H9 (cell line): ENCODE measurements around the gene AKIRIN1. TPM values are rescaled to one million over a fixed set of nuclear protein-coding genes. Genes with fewer than 3 reads are reported as not detected.
A peak's percentile ranks its signal among the peaks of the same experiment; 100 is the strongest.
"Not testable (repeated sequence)": the region's sequence is repeated elsewhere in the genome, so short reads cannot be mapped to it uniquely, and the experiment has no call there.

Source experiments
- DNase-seq: peaks from one replicate; pipeline ENCODE4 v3.0.0-alpha.2; 2017
- H2AFZ ChIP-seq: one replicate; pipeline ENCODE4 v1.6.1; 2013; ENCODE audit warnings: mild to moderate bottlenecking, low read length, control low read depth, moderate library complexity
- H2AK5ac ChIP-seq: 2 replicates; pipeline ENCODE4 v1.6.1; 2013; ENCODE audit warnings: low read length, control low read depth, mixed read lengths; ENCODE audit not compliant: insufficient read length
- H2BK120ac ChIP-seq: one replicate; pipeline ENCODE4 v1.6.1; 2013; ENCODE audit warnings: low read depth, mild to moderate bottlenecking, low read length, control low read depth, inconsistent platforms; ENCODE audit not compliant: poor library complexity, severe bottlenecking
- H2BK12ac ChIP-seq: 2 replicates; pipeline ENCODE4 v1.6.1; 2013; ENCODE audit warnings: low read length, control low read depth, mixed read lengths, low read depth; ENCODE audit not compliant: insufficient read length
- H2BK15ac ChIP-seq: 2 replicates; pipeline ENCODE4 v1.6.1; 2013; ENCODE audit warnings: low read depth, low read length, control low read depth
- H2BK20ac ChIP-seq: one replicate; pipeline ENCODE4 v1.6.1; 2013; ENCODE audit warnings: low read depth, mild to moderate bottlenecking, low read length, control low read depth, inconsistent platforms; ENCODE audit not compliant: poor library complexity, severe bottlenecking
- H2BK5ac ChIP-seq: 2 replicates; pipeline ENCODE4 v1.6.1; 2013; ENCODE audit warnings: low read length, control low read depth, mixed read lengths; ENCODE audit not compliant: insufficient read length
- H3K14ac ChIP-seq: 2 replicates; pipeline ENCODE4 v1.6.1; 2013; ENCODE audit warnings: low read length, control low read depth; ENCODE audit not compliant: insufficient read depth
- H3K18ac ChIP-seq: 2 replicates; pipeline ENCODE4 v1.6.1; 2013; ENCODE audit warnings: low read depth, mild to moderate bottlenecking, mixed read lengths, low read length, control low read depth; ENCODE audit not compliant: insufficient read length
- H3K23ac ChIP-seq: 2 replicates; pipeline ENCODE4 v1.6.1; 2013; ENCODE audit warnings: low read length, control low read depth, mixed read lengths, low read depth; ENCODE audit not compliant: insufficient read length
- H3K23me2 ChIP-seq: 2 replicates; pipeline ENCODE4 v1.6.1; 2013; ENCODE audit warnings: low read depth, mild to moderate bottlenecking, mixed read lengths, low read length, control low read depth; ENCODE audit not compliant: insufficient read length, poor library complexity, severe bottlenecking
- H3K27ac ChIP-seq: 2 replicates; pipeline ENCODE4 v1.5.1; 2013; ENCODE audit warnings: low read length, control low read depth, mixed read lengths, low read depth; ENCODE audit not compliant: insufficient read length
- H3K27me3 ChIP-seq: 2 replicates; pipeline ENCODE4 v1.6.1; 2013; ENCODE audit warnings: low read length, control low read depth, inconsistent platforms; ENCODE audit not compliant: insufficient read depth
- H3K4ac ChIP-seq: 2 replicates; pipeline ENCODE4 v1.6.1; 2013; ENCODE audit warnings: low read depth, mild to moderate bottlenecking, control low read depth, inconsistent platforms, low read length, moderate library complexity
- H3K4me1 ChIP-seq: 2 replicates; pipeline ENCODE4 v1.6.1; 2013; ENCODE audit warnings: low read length, control low read depth, inconsistent platforms; ENCODE audit not compliant: insufficient read depth
- H3K4me2 ChIP-seq: 2 replicates; pipeline ENCODE4 v1.6.1; 2013; ENCODE audit warnings: low read length, control low read depth, mixed read lengths; ENCODE audit not compliant: insufficient read length, insufficient read depth
- H3K56ac ChIP-seq: 2 replicates; pipeline ENCODE4 v1.6.1; 2013; ENCODE audit warnings: low read depth, mild to moderate bottlenecking, mixed read lengths, low read length, control low read depth; ENCODE audit not compliant: insufficient read length
- H3K79me1 ChIP-seq: 2 replicates; pipeline ENCODE4 v1.6.1; 2013; ENCODE audit warnings: low read depth, mild to moderate bottlenecking, moderate library complexity, low read length, control low read depth, inconsistent platforms; ENCODE audit not compliant: insufficient read depth, poor library complexity, severe bottlenecking
- H3K79me2 ChIP-seq: 2 replicates; pipeline ENCODE4 v1.6.1; 2013; ENCODE audit warnings: low read length, control low read depth, inconsistent platforms; ENCODE audit not compliant: insufficient read depth
- H3K9ac ChIP-seq: 2 replicates; pipeline ENCODE4 v1.6.1; 2013; ENCODE audit warnings: low read length, control low read depth, mixed read lengths; ENCODE audit not compliant: insufficient read length; ENCODE audit errors: extremely low read depth
- H3K9me3 ChIP-seq: one replicate; pipeline ENCODE4 v1.6.1; 2013; ENCODE audit warnings: low read depth, low read length, inconsistent platforms; ENCODE audit not compliant: control insufficient read depth
- H3T11ph ChIP-seq: one replicate; pipeline ENCODE4 v1.6.1; 2013; ENCODE audit warnings: mild to moderate bottlenecking, low read length, control low read depth, inconsistent platforms
- H4K20me1 ChIP-seq: one replicate; pipeline ENCODE4 v1.6.1; 2013; ENCODE audit not compliant: control insufficient read depth, insufficient read length, insufficient read depth
- H4K5ac ChIP-seq: 2 replicates; pipeline ENCODE4 v1.6.1; 2013; ENCODE audit warnings: low read depth, mild to moderate bottlenecking, mixed read lengths, low read length, control low read depth; ENCODE audit not compliant: insufficient read length
- H4K8ac ChIP-seq: replicated peaks from 2 replicates; pipeline ENCODE4 v1.6.1; 2013; ENCODE audit warnings: low read length, control low read depth, mixed read lengths, low read depth; ENCODE audit not compliant: insufficient read length
- H4K91ac ChIP-seq: 2 replicates; pipeline ENCODE4 v1.6.1; 2013; ENCODE audit warnings: low read depth, mild to moderate bottlenecking, moderate library complexity, mixed read lengths, low read length, control low read depth; ENCODE audit not compliant: insufficient read length
- H3K27ac Mint-ChIP-seq, 3 experiments: 2 replicates in 2 of 3; 3 replicates in 1 of 3; pipeline ENCODE4 v1.8.0; 2020 to 2021; ENCODE audit warnings: mixed read lengths in 3 of 3, mild to moderate bottlenecking in 1 of 3, moderate library complexity in 1 of 3
- H3K27me3 Mint-ChIP-seq: 2 replicates; pipeline ENCODE4 v1.8.0; 2021; ENCODE audit warnings: low read depth, mild to moderate bottlenecking, moderate library complexity, mixed read lengths
- H3K36me3 Mint-ChIP-seq, 3 experiments: 2 replicates in 2 of 3; 3 replicates in 1 of 3; pipeline ENCODE4 v1.8.0; 2020 to 2021; ENCODE audit warnings: low read depth in 3 of 3, mixed read lengths in 3 of 3; ENCODE audit not compliant: insufficient read depth in 1 of 3
- H3K4me1 Mint-ChIP-seq, 2 experiments: 2 replicates each; pipeline ENCODE4 v1.8.0; 2020; ENCODE audit warnings: mixed read lengths in 2 of 2
- H3K4me3 Mint-ChIP-seq, 2 experiments: 2 replicates in 1 of 2; 3 replicates in 1 of 2; pipeline ENCODE4 v1.8.0; 2020 to 2021; ENCODE audit warnings: mild to moderate bottlenecking in 2 of 2, mixed read lengths in 2 of 2, moderate library complexity in 1 of 2
- H3K9me3 Mint-ChIP-seq, 2 experiments: 2 replicates in 1 of 2; 3 replicates in 1 of 2; pipeline ENCODE4 v1.8.0; 2020; ENCODE audit warnings: mild to moderate bottlenecking in 2 of 2, mixed read lengths in 2 of 2, moderate library complexity in 1 of 2
- WGBS: extraction: QIAGEN DNeasy Blood & Tissue Kit; methylation state at CpG from one replicate; pipeline ENCODE4 v1.1.7; 2013; ENCODE audit warnings: missing lambda C conversion rate, low lambda C conversion rate, mixed read lengths; ENCODE audit not compliant: insufficient read length; ENCODE audit errors: extremely low coverage; 5-methylcytosine and 5-hydroxymethylcytosine counted together
- total RNA-seq: library from RNA; stranded (reverse); gene quantifications from 2 replicates; pipeline ENCODE4 v1.2.1, GENCODE V29; 2021
- TF ChIP-seq, protein P1 (sequence below): fragments of 200-600 bp; sonication (generic); conservative IDR thresholded peaks from 3 replicates; pipeline ENCODE4 v1.8.0; 2021; ENCODE audit warnings: antibody characterized with exemption, mild to moderate bottlenecking

AKIRIN1 gene
- total RNA-seq, 1 experiment from 2014 or later: 237 TPM

DNA sequence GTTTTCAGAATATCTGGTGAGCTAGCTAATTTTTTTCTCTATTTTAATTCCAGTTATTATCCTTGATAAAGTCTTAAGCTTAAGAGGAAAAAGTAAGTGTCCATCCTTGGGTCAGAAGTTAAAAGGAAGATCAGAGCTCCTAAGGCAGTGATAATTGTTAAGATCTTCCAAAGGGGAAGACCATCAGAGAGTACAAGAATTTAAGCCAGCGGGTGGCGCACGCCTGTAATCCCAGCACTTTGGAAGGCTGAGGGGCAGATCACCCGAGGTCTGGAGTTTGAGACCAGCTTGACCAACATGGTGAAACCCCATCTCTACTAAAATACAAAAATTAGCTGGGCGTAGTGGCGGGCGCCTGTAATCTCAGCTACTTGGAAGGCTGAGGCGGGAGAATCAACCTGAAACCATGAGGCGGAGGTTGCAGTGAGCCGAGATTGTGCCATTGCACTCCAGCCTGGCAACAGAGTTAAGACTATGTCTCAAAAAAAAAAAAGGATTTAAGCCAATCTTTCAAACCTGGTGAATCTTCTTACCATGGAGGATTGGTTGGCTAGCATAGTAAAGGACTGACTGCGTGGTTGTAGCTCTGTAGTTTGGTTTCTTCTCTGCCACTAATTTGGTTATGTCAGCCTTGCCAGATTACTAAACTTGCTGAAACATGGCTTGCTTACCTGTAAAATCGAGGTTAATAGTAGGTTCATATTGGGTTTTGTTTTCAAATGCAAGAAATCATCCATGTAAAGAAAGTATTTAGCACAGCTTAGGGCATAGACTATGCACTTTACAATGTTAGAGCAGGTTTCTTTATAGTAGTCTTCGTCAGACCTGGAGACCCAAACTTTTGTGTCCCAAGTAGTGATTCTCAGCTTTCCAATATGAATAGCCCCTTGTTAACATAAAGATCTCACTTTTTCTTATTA, 15.9 kb downstream of the AKIRIN1 start:
- Mint-ChIP-seq H3K27me3 (no peaks in the 10 kb centered on the region), H3K4me1 (peaks cover 17 to 23% of the 10 kb centered on the region in 2 experiments), H3K9me3 (no peaks in the 10 kb centered on the region), H3K27ac (peak overlapping the region in 2 of 3 experiments; percentile 28 to 94; a peak in 3 of 7 replicates), H3K36me3 (peaks cover 59 to 96% (median 79%) of the 10 kb centered on the region in 3 experiments; a peak in 6 of 7 replicates), H3K4me3 (no peak overlapping the region; a peak in 1 of 5 replicates)
- no peak overlapping the region for H3K56ac ChIP-seq
- no peak overlapping the region for H3K27ac ChIP-seq
- H2BK12ac ChIP-seq: no peak overlapping the region
- H3K27me3 ChIP-seq: no peaks in the 10 kb centered on the region; the same call in 1 of the 2 replicates
- H3K14ac ChIP-seq: no peak overlapping the region
- no CpG with 5 or more reads among the region's 13 CpGs for WGBS
- no peaks in the 10 kb centered on the region; the same call in 1 of the 2 replicates for H3K4me1 ChIP-seq
- H3K23ac ChIP-seq: no peak overlapping the region
- no peak overlapping the region for H2BK15ac ChIP-seq
- TF ChIP-seq, protein P1, sequence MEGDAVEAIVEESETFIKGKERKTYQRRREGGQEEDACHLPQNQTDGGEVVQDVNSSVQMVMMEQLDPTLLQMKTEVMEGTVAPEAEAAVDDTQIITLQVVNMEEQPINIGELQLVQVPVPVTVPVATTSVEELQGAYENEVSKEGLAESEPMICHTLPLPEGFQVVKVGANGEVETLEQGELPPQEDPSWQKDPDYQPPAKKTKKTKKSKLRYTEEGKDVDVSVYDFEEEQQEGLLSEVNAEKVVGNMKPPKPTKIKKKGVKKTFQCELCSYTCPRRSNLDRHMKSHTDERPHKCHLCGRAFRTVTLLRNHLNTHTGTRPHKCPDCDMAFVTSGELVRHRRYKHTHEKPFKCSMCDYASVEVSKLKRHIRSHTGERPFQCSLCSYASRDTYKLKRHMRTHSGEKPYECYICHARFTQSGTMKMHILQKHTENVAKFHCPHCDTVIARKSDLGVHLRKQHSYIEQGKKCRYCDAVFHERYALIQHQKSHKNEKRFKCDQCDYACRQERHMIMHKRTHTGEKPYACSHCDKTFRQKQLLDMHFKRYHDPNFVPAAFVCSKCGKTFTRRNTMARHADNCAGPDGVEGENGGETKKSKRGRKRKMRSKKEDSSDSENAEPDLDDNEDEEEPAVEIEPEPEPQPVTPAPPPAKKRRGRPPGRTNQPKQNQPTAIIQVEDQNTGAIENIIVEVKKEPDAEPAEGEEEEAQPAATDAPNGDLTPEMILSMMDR: peak; percentile 28; the same call in 1 of the 3 replicates
- H3K9ac ChIP-seq: no peak overlapping the region
- no peak overlapping the region for H2BK120ac ChIP-seq
- no peak overlapping the region for H3K18ac ChIP-seq
- H2AFZ ChIP-seq: no peak overlapping the region
- no peaks in the 10 kb centered on the region for H4K20me1 ChIP-seq
- H3K79me1 ChIP-seq: no peaks in the 10 kb centered on the region
- no peaks in the 10 kb centered on the region for H3K9me3 ChIP-seq
- H2BK5ac ChIP-seq: no peak overlapping the region
- H4K5ac ChIP-seq: no peak overlapping the region
- no peak overlapping the region for H2BK20ac ChIP-seq
- no peak overlapping the region for H4K91ac ChIP-seq
- no peak overlapping the region for H3K4me2 ChIP-seq
- H4K8ac ChIP-seq: no peak overlapping the region
- H2AK5ac ChIP-seq: no peak overlapping the region
- H3K23me2 ChIP-seq: no peaks in the 10 kb centered on the region
- no peak overlapping the region for H3T11ph ChIP-seq
- no peaks in the 10 kb centered on the region for H3K79me2 ChIP-seq
- no peak for DNase-seq
- no peak overlapping the region for H3K4ac ChIP-seq

DNA sequence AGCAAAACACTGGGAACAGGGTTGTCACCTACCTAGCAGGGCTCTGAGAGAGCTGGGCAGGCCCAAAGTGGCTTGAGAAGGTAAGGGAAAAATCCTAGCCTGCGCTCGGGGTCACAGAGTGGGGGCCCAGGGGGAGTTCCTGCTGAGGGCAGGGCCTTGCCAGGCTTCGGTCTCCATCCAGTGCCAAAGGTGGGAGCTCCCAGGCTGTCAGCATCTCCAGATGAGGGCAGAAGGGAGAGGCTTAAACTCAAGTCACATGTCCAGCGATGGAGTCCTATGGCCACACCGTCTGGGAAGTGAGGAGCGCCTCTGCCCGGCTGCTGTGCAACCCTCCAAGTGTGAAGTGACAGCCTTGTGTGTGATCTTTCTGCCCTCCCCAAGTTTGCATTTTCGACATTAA, 23.9 kb downstream of the AKIRIN1 start:
- not testable (repeated sequence) for H3K4ac ChIP-seq, H3K56ac ChIP-seq
- peaks cover 23 to 30% of the 10 kb centered on the region in 2 experiments for H3K4me1 Mint-ChIP-seq

More for the DNA sequence above, 23.9 kb downstream of the AKIRIN1 start:
- H4K8ac ChIP-seq, H2AFZ ChIP-seq, H3K4me3 Mint-ChIP-seq, H2AK5ac ChIP-seq, H2BK120ac ChIP-seq, H3K9ac ChIP-seq, H3K27me3 Mint-ChIP-seq, H3K9me3 Mint-ChIP-seq, H3K18ac ChIP-seq, H2BK12ac ChIP-seq, H3T11ph ChIP-seq, H2BK20ac ChIP-seq, H3K23ac ChIP-seq, H3K9me3 ChIP-seq, H3K27me3 ChIP-seq, H4K20me1 ChIP-seq, H3K27ac ChIP-seq, H2BK5ac ChIP-seq, H2BK15ac ChIP-seq, H3K4me2 ChIP-seq, H3K23me2 ChIP-seq, H3K14ac ChIP-seq, H4K91ac ChIP-seq, H3K79me2 ChIP-seq, H3K4me1 ChIP-seq, H3K79me1 ChIP-seq, H4K5ac ChIP-seq: not testable (repeated sequence)
- H3K27ac Mint-ChIP-seq: peak overlapping the region in 1 of 3 experiments; percentile 73; a peak in 2 of 7 replicates
- peak; percentile 50 for DNase-seq
- no CpG with 5 or more reads among the region's 8 CpGs for WGBS
- peaks cover 11 to 31% (median 27%) of the 10 kb centered on the region in 3 experiments; a peak in 6 of 7 replicates for H3K36me3 Mint-ChIP-seq
